Epithelial cell of proximal tubule (primary cell): ENCODE data around the gene TBC1D4. TPM values are rescaled to one million over a fixed set of nuclear protein-coding genes. Genes with fewer than 3 reads are reported as not detected.

Experiments
- DNase-seq: peaks from one replicate; pipeline ENCODE4 v3.0.0-alpha.2; 2011; ENCODE audit warnings: low read depth
- H3K4me3 ChIP-seq: 2 replicates; pipeline ENCODE4 v1.5.1; 2011; ENCODE audit warnings: low read depth, mild to moderate bottlenecking, low read length
- total RNA-seq: library from RNA; depleted of rRNA; stranded (reverse); fragments of >200 nt; gene quantifications from 2 replicates; pipeline ENCODE4 v1.2.3, GENCODE V29; 2015
- TF ChIP-seq, protein P1 (sequence below): conservative IDR thresholded peaks from 2 replicates; pipeline ENCODE4 v1.5.1; 2012; ENCODE audit warnings: low read depth, mild to moderate bottlenecking, low read length

The TBC1D4 gene
- total RNA-seq, 1 donor from 2014 or later = 20.9 TPM

GRCh38 chr13:75467040-75467728 is 14.8 kb downstream of the TBC1D4 start:
- no peak overlapping the region for H3K4me3 ChIP-seq
- no peak for DNase-seq
- TF ChIP-seq, protein P1, sequence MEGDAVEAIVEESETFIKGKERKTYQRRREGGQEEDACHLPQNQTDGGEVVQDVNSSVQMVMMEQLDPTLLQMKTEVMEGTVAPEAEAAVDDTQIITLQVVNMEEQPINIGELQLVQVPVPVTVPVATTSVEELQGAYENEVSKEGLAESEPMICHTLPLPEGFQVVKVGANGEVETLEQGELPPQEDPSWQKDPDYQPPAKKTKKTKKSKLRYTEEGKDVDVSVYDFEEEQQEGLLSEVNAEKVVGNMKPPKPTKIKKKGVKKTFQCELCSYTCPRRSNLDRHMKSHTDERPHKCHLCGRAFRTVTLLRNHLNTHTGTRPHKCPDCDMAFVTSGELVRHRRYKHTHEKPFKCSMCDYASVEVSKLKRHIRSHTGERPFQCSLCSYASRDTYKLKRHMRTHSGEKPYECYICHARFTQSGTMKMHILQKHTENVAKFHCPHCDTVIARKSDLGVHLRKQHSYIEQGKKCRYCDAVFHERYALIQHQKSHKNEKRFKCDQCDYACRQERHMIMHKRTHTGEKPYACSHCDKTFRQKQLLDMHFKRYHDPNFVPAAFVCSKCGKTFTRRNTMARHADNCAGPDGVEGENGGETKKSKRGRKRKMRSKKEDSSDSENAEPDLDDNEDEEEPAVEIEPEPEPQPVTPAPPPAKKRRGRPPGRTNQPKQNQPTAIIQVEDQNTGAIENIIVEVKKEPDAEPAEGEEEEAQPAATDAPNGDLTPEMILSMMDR = no peak

- DNase-seq = no peak
- TF ChIP-seq, protein P1 = no peak
- H3K4me3 ChIP-seq = no peak overlapping the region
Measured at GRCh38 chr13:75465236-75465635, 16.7 kb downstream of the TBC1D4 start.

DNA sequence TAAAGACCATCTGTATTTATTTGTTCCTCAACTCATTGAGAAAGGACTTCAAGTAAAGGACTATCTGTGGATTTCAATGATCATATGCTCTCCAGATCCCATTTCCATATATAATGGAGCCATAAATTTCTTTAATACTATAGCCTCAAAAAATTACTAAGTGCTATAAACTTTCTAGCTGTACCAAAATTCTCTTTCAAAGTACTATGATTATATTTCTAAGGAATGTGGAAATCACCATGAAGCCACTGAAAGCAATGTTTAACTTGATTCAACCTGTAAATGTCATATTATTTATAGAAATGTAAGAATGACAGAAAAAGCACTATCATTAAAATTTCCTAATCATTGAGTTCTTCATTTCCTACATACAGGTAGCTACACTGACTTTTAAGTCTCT is 20.7 kb downstream of the TBC1D4 start:
- TF ChIP-seq, protein P1 = no peak
- no peak overlapping the region for H3K4me3 ChIP-seq
- no peak for DNase-seq

- TF ChIP-seq, protein P1 = no peak
- DNase-seq = no peak
- no peak overlapping the region for H3K4me3 ChIP-seq
Measured at GRCh38 chr13:75460644-75461043, 21.3 kb downstream of the TBC1D4 start.

DNA sequence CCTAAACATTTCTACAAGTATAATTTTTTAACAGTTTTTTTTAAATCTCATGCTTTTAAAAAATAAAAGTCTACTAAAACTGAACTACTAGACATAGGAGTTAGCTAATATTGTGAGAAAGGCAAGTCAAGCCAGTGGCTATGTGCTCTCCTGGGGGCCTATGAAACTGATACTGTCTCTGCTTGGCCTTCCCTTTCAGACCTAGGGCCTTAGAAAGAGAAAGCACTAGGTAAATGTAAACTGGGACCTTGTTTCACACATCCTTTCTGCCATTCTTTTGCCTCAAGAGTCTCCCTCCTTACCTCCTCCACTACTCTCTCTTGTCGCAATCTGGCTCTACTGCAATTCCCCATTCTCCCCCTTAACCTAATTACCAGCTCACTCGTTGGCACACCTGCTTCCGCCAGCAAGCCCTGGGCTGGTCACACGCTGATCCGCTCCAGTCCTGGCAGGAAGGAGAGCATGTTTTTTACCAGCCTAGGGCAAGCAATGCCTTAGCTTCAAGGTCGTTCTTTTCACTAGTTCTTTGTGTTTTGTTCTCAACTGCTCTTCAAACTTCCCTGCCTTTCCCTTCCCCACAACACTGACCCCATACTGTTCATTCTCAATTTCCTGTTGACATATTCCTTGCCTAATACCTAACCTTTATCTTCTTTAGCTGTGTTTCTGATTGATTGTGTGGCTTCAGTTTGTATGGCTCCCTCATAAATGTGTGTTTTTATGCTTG is 23.1 kb downstream of the TBC1D4 start:
- TF ChIP-seq, protein P1 = no peak
- peak overlapping the region; percentile 15 for H3K4me3 ChIP-seq
- no peak for DNase-seq

DNA sequence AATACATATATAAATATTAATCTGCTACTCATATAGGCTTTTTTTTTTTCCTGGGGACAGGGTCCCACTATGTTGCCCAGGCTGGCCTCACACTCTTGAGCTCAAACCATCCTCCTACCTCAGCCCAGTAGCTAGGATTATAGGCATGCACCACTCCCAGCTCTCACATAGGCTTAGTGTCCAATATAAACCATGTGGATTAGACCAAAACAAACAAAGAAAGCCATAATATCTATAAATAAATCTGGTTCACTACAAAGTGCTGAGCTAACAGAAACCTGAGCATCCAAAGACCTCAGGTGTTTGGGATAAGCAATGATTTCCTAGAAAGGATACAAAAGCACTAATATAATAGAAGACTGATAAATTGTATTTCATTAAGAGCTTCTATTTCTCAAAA is 26.0 kb downstream of the TBC1D4 start:
- no peak overlapping the region for H3K4me3 ChIP-seq
- DNase-seq = no peak
- TF ChIP-seq, protein P1 = no peak
